ENCODE data around the gene PCCB.
"Not testable (repeated sequence)": the region's sequence is repeated elsewhere in the genome, so short reads cannot be mapped to it uniquely, and the experiment has no call there.

Gene PCCB

GRCh38 chr3:136311261-136311660 is 61.1 kb downstream of the PCCB start:
- no peak overlapping the region for H3K4me3 ChIP-seq (ENCODE audit: low read depth, low read length)

DNA sequence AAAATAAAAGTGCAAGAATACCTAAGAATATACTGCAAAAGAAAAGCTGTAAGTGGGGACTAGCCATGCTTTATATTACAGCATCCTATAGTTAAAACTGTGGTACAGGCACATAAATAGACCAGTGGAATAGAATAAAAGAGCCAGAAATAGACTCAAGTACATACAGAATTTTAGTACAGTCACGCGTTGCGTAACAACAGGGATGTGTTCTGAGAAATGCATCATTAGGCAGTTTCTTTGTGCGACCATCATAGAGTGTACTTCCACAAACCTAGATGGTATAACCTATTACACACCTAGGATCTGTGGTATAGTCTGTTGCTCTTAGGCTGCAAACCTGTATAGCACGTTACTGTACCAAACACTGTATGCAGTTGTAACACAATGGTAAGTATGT is 61.8 kb downstream of the PCCB start:
- no peak overlapping the region for H3K4me3 ChIP-seq (ENCODE audit: low read depth, low read length)

DNA sequence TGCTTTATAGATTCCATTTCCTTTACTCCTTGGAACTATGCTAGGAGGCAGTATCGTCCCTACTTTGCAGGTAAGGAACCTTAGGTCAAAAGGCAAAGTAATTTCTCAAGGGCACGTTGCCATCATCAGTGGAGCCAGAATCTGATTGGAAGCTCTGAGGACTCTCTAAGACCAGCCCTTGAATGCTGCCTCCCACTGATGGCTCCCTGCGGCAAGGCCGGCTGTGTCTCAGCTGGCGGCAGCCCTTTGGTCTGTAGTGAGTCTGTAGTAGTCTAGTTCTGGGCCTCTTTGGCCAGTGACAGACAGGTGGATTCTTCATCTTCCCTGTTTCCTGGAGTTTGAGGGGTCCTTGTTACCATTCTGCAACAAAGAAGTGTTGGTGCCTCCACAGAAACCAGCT is 76.2 kb downstream of the PCCB start:
- no peak overlapping the region for H3K4me3 ChIP-seq (ENCODE audit: low read depth, low read length)

DNA sequence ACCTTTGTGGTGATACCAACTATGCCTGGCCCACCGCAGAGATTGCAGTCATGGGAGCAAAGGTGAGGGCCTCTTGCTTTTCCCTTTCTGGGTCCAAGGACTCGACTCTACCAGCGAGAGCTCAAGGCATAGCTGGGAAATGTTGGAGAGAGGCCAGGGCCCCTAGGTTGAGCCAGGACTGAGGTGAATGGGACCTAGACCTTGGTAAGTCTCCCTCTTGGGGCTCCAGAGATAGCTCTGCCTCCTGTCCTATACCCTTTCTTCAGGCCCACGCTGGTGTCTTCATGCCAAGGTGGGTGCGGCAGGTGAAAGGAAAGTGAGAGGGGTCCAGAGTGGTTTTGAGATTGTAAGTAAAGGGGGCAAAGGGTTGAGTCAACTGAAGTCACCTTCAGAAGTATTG is 77.5 kb downstream of the PCCB start:
- H3K4me3 ChIP-seq (ENCODE audit: low read depth, low read length), result no peak overlapping the region

DNA sequence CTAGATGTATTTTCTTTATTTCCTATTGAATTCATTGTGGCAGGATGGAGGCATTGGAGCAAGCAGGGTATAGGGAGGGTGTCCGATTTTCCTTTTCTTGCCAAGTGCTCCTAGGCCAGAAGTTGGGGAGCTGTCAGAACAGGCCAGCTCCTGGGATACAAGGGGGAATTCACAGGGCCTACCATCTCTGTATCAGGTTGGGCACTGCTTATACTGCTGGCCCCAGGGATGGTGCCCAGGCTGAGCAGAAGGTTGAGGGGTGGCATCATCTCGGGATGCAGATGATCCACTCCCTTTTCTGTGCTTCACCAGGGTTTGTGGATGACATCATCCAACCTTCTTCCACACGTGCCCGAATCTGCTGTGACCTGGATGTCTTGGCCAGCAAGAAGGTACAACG is 79.5 kb downstream of the PCCB start:
- no peak overlapping the region for H3K4me3 ChIP-seq (ENCODE audit: low read depth, low read length)

GRCh38 chr3:136330900-136331299 is 80.8 kb downstream of the PCCB start:
- no peak overlapping the region for H3K4me3 ChIP-seq (ENCODE audit: low read depth, low read length)

DNA sequence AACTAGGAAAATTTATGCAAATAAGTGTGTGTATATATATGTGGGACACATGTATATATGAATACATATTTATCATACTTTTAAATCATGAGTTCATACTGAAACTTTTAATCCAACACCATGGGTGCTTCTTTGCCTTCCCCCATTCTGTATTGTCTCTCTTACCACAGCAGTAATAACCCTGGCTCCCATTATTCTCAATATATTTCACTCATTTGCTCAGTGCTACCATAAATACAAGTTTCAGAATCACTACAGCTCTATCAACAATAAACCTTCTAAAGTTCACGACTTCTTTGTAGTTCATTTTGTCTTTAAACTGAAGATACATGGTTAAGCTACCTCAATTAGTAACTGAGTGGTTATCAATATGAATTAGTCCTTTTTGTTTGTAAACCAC is 82.2 kb downstream of the PCCB start:
- no peak overlapping the region for H3K4me3 ChIP-seq (ENCODE audit: low read depth, low read length)

- no peak overlapping the region for H3K4me3 ChIP-seq (ENCODE audit: low read depth, low read length)
Observed at GRCh38 chr3:136332776-136333175, 82.6 kb downstream of the PCCB start.

DNA sequence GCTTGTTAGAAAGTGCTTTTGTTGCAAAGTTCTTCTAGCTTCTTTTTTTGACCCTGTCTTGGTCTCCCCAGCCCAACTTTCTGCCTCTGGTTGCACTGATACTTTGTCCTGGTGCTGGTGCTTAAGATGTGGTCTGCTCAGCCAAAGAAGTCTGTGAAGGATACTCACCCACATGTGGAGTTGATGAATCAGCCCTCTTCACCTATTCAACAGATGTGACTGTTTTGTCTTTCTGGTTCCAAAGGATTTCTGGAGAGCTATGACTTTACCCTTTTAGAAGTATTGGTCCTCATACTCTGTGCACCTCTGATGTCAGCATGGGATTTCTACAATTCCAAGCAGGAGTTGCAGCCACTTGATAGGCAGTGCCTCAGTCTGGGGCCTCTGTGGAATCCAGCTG is 84.1 kb downstream of the PCCB start:
- no peak overlapping the region for H3K4me3 ChIP-seq (ENCODE audit: low read depth, low read length)

- not testable (repeated sequence) for H3K4me3 ChIP-seq (ENCODE audit: low read depth, low read length)
Observed at GRCh38 chr3:136334726-136335125, 84.6 kb downstream of the PCCB start.

- no peak overlapping the region for H3K4me3 ChIP-seq (ENCODE audit: low read depth, low read length)
Observed at GRCh38 chr3:136336329-136337100, 86.4 kb downstream of the PCCB start.

DNA sequence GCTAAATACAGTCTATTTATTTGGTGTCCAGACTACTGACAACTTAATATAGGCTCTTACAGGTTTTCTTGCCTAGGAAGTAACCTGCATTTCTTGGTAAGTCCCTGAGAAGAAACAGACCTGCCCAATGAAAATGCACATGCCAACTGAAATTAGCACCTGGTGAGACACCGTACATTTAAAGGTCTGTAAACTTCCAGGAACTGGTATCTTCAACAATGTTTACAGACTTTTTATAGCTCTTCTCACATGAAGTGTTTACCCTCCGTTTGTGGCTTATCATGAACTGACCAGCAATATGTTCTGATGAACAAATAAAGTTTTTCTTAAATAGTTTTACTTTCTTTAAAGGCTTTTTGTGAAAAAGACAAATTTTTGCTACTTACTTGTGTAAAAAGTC is 93.3 kb downstream of the PCCB start:
- H3K4me3 ChIP-seq (ENCODE audit: low read depth, low read length), result no peak overlapping the region

- H3K4me3 ChIP-seq (ENCODE audit: low read depth, low read length), result no peak overlapping the region
Observed at GRCh38 chr3:136343873-136344555, 93.9 kb downstream of the PCCB start.

GRCh38 chr3:136346486-136346885 is 96.3 kb downstream of the PCCB start:
- no peak overlapping the region for H3K4me3 ChIP-seq (ENCODE audit: low read depth, low read length)

DNA sequence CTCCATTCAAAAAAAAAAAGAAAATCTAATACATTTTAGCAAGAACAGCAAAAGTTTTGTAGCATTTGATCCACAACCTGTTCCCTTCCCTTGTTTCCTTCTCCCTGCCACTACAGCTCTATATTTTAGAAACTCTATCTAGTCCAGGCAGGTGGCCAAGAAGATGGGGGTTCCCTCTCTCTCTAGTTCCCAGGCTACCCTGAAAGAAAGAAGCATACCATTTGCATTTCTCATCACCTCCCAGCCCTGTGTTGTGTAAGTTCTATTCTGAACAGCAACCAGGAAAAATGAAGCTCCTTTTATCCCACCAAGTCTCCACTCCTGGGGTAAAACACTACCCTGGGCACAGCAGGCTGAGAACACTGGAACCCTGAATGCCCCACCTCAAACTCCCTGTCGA is 100.0 kb downstream of the PCCB start:
- H3K4me3 ChIP-seq (ENCODE audit: low read depth, low read length), result no peak overlapping the region

- no peak overlapping the region for H3K4me3 ChIP-seq (ENCODE audit: low read depth, low read length)
Observed at GRCh38 chr3:136350557-136350956, 100.4 kb downstream of the PCCB start.

GRCh38 chr3:136351351-136351750 is 101.2 kb downstream of the PCCB start:
- H3K4me3 ChIP-seq (ENCODE audit: low read depth, low read length), result no peak overlapping the region

DNA sequence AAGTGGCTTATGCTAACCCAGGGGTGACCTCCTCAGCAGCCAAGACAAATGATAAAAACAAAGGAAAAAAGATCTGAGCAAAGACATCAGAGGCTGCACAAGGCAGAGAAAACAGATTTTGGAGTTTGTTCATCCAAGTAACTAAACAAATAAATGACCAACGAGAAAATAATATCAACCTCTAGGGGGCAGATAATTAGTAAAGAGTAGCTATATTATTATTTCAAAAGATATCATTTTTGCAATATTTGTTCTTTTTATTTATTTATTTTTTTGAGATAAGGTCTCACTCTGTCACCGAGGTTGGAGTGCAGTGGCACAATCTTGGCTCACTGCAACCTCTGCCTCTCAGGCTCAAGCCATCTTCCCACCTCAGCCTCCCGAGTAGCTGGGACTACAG is 101.8 kb downstream of the PCCB start:
- no peak overlapping the region for H3K4me3 ChIP-seq (ENCODE audit: low read depth, low read length)

- no peak overlapping the region for H3K4me3 ChIP-seq (ENCODE audit: low read depth, low read length)
Observed at GRCh38 chr3:136353461-136353860, 103.3 kb downstream of the PCCB start.

GRCh38 chr3:136366289-136366688 is 116.1 kb downstream of the PCCB start:
- H3K4me3 ChIP-seq (ENCODE audit: low read depth, low read length), result no peak overlapping the region

- not testable (repeated sequence) for H3K4me3 ChIP-seq (ENCODE audit: low read depth, low read length)
Observed at GRCh38 chr3:136375800-136376199, 125.7 kb downstream of the PCCB start.

DNA sequence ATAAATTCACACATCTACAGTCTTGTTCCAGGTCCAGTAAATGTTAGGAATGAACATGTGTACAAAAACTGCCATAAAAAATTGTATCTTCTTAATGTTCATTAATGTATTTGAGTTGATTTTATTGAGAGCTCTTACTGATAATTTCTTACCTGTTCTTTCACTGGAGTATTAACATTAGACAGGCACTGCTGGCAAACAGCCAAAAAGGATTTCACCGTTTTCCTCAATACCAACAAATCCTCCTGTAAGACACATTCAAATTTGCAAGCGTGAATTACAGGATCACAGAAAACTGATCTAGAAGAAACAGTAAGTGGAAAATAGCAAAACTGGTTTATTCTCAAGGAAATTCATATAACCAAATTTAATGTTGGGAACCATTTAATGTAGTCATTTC is 127.4 kb downstream of the PCCB start:
- H3K4me3 ChIP-seq (ENCODE audit: low read depth, low read length), result no peak overlapping the region

DNA sequence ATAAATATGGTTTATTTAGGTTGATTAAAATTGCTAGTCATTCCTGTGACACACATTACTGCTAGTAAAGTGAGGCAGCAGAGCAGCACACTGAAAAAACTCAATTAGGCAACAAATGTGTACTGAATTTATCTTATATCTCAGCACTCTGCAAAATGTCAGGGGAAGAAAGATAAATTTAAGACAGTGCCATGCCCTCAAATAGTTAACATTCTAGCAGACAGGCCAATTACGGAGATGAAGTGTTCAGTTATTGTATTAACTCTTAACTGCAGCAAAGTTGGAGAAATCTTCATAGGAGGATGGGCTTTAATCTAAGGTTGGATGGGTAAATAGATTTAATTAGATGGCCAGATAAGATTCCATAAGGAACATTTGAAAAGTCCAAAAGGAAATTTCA is 127.9 kb downstream of the PCCB start:
- no peak overlapping the region for H3K4me3 ChIP-seq (ENCODE audit: low read depth, low read length)

All from iPS-11a (cell line).